MCF 10A (cell line): ENCODE measurements around the gene KRABD2.

Source experiments
- BruUV-seq: library from RNA; stranded (reverse); fragments of 400-500 nt; replicated peaks from 2 replicates; lab custom pipeline; 2021; lab: Mats Ljungman, UMichigan
- CTCF ChIA-PET: fragments of 300-600 bp; sonication (Branson Sonifier 250); formaldehyde crosslinking; extraction: SDS; loops from one replicate; lab custom pipeline; 2021; ENCODE audit warnings: antibody characterized with exemption, inconsistent platforms; lab: Yijun Ruan, JAX
- POLR2A ChIA-PET: fragments of 300-600, 350-650 bp; sonication (Branson Sonifier 250); formaldehyde crosslinking; extraction: SDS; loops from one replicate; lab custom pipeline; 2020; ENCODE audit warnings: antibody characterized with exemption, inconsistent platforms; lab: Yijun Ruan, JAX
- DNase-seq: peaks from one replicate; pipeline ENCODE4 v3.0.0-alpha.2; 2018; ENCODE audit not compliant: unreplicated experiment
- H3K27ac Mint-ChIP-seq: one replicate; pipeline ENCODE4 v1.8.0; 2022; ENCODE audit warnings: mild to moderate bottlenecking, low read depth, mixed read lengths; ENCODE audit not compliant: unreplicated experiment
- H3K27me3 Mint-ChIP-seq: one replicate; pipeline ENCODE4 v1.8.0; 2022; ENCODE audit warnings: mixed read lengths; ENCODE audit not compliant: insufficient read depth, unreplicated experiment
- H3K36me3 Mint-ChIP-seq: one replicate; pipeline ENCODE4 v1.8.0; 2022; ENCODE audit warnings: mild to moderate bottlenecking, moderate library complexity, mixed read lengths; ENCODE audit not compliant: insufficient read depth, unreplicated experiment
- H3K4me1 Mint-ChIP-seq: one replicate; pipeline ENCODE4 v1.8.0; 2022; ENCODE audit warnings: mixed read lengths; ENCODE audit not compliant: insufficient read depth, unreplicated experiment
- H3K4me3 Mint-ChIP-seq: one replicate; pipeline ENCODE4 v1.8.0; 2022; ENCODE audit warnings: mild to moderate bottlenecking, moderate library complexity, mixed read lengths; ENCODE audit not compliant: unreplicated experiment
- H3K9me3 Mint-ChIP-seq: one replicate; pipeline ENCODE4 v1.8.0; 2022; ENCODE audit warnings: mixed read lengths; ENCODE audit not compliant: unreplicated experiment
- intact Hi-C: fragments of 100-400 bp; cut with micrococcal nuclease; formaldehyde crosslinking; loops from 2 replicates; pipeline ENCODE4 v1.14.1; 2022
- TF ChIP-seq, protein P1 (sequence below): fragments of 200-600 bp; IDR thresholded peaks from one replicate; pipeline ENCODE4 v1.8.0; 2022; ENCODE audit warnings: antibody characterized with exemption, mild to moderate bottlenecking; ENCODE audit not compliant: unreplicated experiment

Gene KRABD2

DNA sequence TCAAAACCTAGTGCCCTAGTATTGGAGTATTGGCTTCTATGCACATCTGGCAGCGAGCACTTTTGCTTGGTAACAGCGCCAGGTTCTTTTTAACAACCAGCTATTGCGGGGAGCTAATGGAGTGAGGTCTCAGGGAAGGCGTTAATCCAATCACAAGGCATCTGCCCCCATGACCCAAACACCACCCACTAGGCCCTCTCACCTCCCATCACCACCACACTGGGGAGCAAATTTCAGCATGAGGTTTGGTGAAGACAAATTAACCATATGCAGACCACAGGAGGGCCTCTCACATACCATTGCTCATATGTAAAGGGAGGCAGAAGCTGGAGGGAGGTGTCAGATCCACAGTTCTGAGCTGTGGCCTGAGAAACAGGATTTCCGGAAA is 37.8 kb downstream of the KRABD2 start:
- Mint-ChIP-seq H3K36me3 (no peaks in the 10 kb centered on the region), H3K27me3 (no peaks in the 10 kb centered on the region), H3K27ac (no peak overlapping the region), H3K4me1 (no peaks in the 10 kb centered on the region), H3K9me3 (no peaks in the 10 kb centered on the region), H3K4me3 (no peak overlapping the region)
- TF ChIP-seq, protein P1, sequence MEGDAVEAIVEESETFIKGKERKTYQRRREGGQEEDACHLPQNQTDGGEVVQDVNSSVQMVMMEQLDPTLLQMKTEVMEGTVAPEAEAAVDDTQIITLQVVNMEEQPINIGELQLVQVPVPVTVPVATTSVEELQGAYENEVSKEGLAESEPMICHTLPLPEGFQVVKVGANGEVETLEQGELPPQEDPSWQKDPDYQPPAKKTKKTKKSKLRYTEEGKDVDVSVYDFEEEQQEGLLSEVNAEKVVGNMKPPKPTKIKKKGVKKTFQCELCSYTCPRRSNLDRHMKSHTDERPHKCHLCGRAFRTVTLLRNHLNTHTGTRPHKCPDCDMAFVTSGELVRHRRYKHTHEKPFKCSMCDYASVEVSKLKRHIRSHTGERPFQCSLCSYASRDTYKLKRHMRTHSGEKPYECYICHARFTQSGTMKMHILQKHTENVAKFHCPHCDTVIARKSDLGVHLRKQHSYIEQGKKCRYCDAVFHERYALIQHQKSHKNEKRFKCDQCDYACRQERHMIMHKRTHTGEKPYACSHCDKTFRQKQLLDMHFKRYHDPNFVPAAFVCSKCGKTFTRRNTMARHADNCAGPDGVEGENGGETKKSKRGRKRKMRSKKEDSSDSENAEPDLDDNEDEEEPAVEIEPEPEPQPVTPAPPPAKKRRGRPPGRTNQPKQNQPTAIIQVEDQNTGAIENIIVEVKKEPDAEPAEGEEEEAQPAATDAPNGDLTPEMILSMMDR: no peak
- no TSS peak for BruUV-seq
- POLR2A ChIA-PET: interaction anchor here (0.8 to 1.6 kb wide), 3 partner anchors 37 to 200 kb away, joined by 3 to 4 read pairs (median 4); no protein-coding TSS in a partner anchor
- DNase-seq: no peak
- intact Hi-C loops: no loop called here
- CTCF ChIA-PET: no interaction called here

DNA sequence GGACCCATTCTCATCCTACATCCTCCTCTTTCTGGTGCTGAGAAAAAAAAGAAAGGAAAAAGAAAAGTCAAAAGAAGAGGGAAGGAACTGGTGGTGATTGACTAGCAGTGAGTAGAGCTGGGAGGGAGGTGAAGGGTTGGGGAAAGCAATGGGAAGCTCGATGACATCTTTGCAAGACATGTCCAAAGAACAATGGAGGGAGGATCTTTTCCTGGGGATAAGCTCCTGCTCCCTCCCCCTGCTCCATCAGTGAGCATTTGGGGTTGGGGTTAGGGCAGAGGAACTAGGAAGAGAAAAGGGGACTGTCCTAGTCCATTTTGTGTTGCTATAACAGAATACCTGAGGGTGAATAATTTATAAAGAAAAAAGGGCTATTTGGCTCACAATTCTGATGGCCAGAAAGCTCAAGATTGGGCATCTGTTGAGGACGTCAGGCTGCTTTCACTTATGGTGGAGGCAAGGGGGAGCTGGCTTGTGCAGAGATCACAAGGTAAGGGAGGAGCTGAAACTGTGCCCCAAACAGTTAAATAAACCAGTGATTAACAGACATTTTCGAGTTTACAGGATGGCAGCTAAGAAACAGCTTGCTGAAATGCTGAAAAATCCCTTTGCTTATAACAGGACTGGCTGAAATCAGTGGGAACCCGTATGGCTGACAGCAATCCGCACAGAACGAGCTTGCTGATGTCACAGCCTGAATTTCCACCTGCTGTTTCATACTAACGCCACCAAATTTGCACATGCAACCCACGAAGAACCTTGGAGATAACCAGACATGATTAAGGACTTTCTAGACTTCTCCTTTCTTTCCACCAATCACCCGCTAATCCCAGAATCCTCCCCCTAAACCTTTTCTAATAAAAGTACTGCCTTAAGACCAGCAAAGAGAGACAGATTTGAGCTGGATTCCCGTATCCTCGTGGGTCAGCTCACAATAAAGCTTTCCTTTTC is 38.4 kb downstream of the KRABD2 start:
- POLR2A ChIA-PET: interaction anchor here (0.8 to 2.0 kb wide), 4 partner anchors 21 to 199 kb away, joined by 3 to 4 read pairs (median 4); no protein-coding TSS in a partner anchor
- intact Hi-C loops: no loop called here
- CTCF ChIA-PET: no interaction called here
- no TSS peak for BruUV-seq
- Mint-ChIP-seq H3K36me3 (no peaks in the 10 kb centered on the region), H3K9me3 (no peaks in the 10 kb centered on the region), H3K27ac (no peak overlapping the region), H3K4me3 (no peak overlapping the region), H3K4me1 (no peaks in the 10 kb centered on the region), H3K27me3 (no peaks in the 10 kb centered on the region)
- TF ChIP-seq, protein P1: no peak
- DNase-seq: no peak

DNA sequence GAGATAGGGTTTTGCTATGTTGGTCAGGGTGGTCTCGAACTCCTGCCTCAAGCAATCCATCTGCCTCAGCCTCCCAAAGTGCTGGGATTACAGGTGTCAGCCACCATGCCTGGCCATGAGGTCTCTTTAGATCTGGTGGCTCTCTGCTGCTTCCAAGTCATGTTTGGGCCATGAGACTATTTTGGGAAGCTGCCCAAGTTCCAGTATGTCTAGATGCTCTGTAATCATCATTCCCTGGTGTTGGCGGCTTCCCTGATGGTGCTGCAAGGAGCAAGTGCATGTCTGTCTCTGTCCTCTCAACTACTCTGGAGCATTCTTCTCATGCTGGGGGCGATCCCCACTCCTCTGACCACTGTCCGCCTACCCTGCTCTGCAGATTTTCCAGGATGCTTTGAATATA is 43.2 kb downstream of the KRABD2 start:
- TF ChIP-seq, protein P1: no peak
- Mint-ChIP-seq H3K9me3 (no peaks in the 10 kb centered on the region), H3K36me3 (no peaks in the 10 kb centered on the region), H3K27me3 (no peaks in the 10 kb centered on the region), H3K4me1 (no peaks in the 10 kb centered on the region), H3K4me3 (no peak overlapping the region), H3K27ac (no peak overlapping the region)
- BruUV-seq: no TSS peak
- intact Hi-C loops: no loop called here
- ChIA-PET POLR2A (no interaction called here), CTCF (no interaction called here)
- no peak for DNase-seq

DNA sequence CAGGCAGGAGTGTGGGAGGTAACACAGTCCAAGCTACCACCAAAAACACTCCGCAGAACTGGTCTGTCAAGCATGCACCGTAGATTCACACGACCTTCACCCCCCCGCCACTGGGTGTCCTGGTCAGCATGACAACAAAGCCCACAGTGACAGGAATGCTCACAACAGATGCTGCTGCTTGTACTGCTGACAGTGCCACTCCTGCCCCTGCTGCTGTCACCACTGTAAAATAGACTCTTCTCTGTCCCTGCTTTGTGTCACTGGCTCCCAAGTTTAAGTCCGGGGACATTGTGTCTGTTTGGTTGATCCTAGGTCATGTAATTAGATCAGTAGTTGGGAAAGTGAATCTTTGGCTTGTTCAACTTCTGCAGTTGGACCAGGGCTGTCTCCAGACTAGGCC is 43.8 kb downstream of the KRABD2 start:
- intact Hi-C loops: no loop called here
- ChIA-PET CTCF (no interaction called here), POLR2A (no interaction called here)
- Mint-ChIP-seq H3K27ac (no peak overlapping the region), H3K9me3 (no peaks in the 10 kb centered on the region), H3K27me3 (no peaks in the 10 kb centered on the region), H3K4me1 (no peaks in the 10 kb centered on the region), H3K4me3 (no peak overlapping the region), H3K36me3 (no peaks in the 10 kb centered on the region)
- TF ChIP-seq, protein P1: no peak
- BruUV-seq: no TSS peak
- DNase-seq: no peak
